Ectodermal cell (in vitro differentiated cells): ENCODE data around the gene MYH15.
"Not testable (repeated sequence)": the region's sequence is repeated elsewhere in the genome, so short reads cannot be mapped to it uniquely, and the experiment has no call there.

Source experiments
- H3K27ac ChIP-seq: 2 replicates; pipeline ENCODE4 v1.7.0; 2013; ENCODE audit warnings: mild to moderate bottlenecking, low read depth, low read length; ENCODE audit not compliant: insufficient read depth, poor library complexity, severe bottlenecking
- H3K27me3 ChIP-seq: 2 replicates; pipeline ENCODE4 v1.7.0; 2013; ENCODE audit warnings: mild to moderate bottlenecking, low read length; ENCODE audit not compliant: insufficient read depth, control insufficient read depth, poor library complexity, severe bottlenecking
- H3K36me3 ChIP-seq: one replicate; pipeline ENCODE4 v1.7.0; 2013; ENCODE audit warnings: low read length; ENCODE audit not compliant: control insufficient read depth, insufficient read depth
- H3K4me1 ChIP-seq: one replicate; pipeline ENCODE4 v1.7.0; 2013; ENCODE audit warnings: low read length; ENCODE audit not compliant: control insufficient read depth, insufficient read depth
- H3K4me3 ChIP-seq: 2 replicates; pipeline ENCODE4 v1.7.0; 2013; ENCODE audit warnings: low read depth, low read length, control low read depth; ENCODE audit not compliant: insufficient read depth
- H3K9me3 ChIP-seq: 2 replicates; pipeline ENCODE4 v1.7.0; 2013; ENCODE audit warnings: mild to moderate bottlenecking, low read length, moderate library complexity; ENCODE audit not compliant: control insufficient read depth
- WGBS, 2 experiments: methylation state at CpG; one replicate each; pipeline ENCODE4 v1.1.7; 2013; ENCODE audit warnings: missing lambda C conversion rate in 2 of 2; 5-methylcytosine and 5-hydroxymethylcytosine counted together

The MYH15 gene

GRCh38 chr3:108381529-108382140 is 128.8 kb downstream of the MYH15 start:
- H3K9me3 ChIP-seq, result no peaks in the 10 kb centered on the region
- H3K36me3 ChIP-seq, result no peaks in the 10 kb centered on the region
- H3K4me1 ChIP-seq, result peaks cover 7% of the 10 kb centered on the region
- 57 to 62% methylated on average over 3 of the region's 3 CpGs for WGBS, 2 experiments
- no peak overlapping the region for H3K27ac ChIP-seq
- no peak overlapping the region for H3K4me3 ChIP-seq
- H3K27me3 ChIP-seq, result no peaks in the 10 kb centered on the region

GRCh38 chr3:108380128-108380795 is 130.1 kb downstream of the MYH15 start:
- H3K36me3 ChIP-seq, result no peaks in the 10 kb centered on the region
- H3K4me1 ChIP-seq, result peaks cover 7% of the 10 kb centered on the region
- H3K27me3 ChIP-seq, result no peaks in the 10 kb centered on the region
- H3K9me3 ChIP-seq, result no peaks in the 10 kb centered on the region
- H3K27ac ChIP-seq, result no peak overlapping the region
- no peak overlapping the region for H3K4me3 ChIP-seq
- 93% methylated on average over 7 of the region's 7 CpGs for WGBS, 2 experiments

- H3K36me3 ChIP-seq, H3K27ac ChIP-seq, H3K9me3 ChIP-seq, H3K4me3 ChIP-seq, H3K27me3 ChIP-seq, H3K4me1 ChIP-seq: not testable (repeated sequence)
- WGBS, 2 experiments, result 86 to 92% methylated on average over 1 to 2 of the region's 2 CpGs
These were observed 131.4 kb downstream of the MYH15 start for GRCh38 chr3:108378952-108379342.

GRCh38 chr3:108378153-108378951 is 132.0 kb downstream of the MYH15 start:
- peaks cover 7% of the 10 kb centered on the region for H3K4me1 ChIP-seq
- H3K27me3 ChIP-seq, result no peaks in the 10 kb centered on the region
- WGBS, 2 experiments, result 95 to 98% methylated on average over 4 of the region's 4 CpGs
- H3K4me3 ChIP-seq, result no peak overlapping the region
- H3K27ac ChIP-seq, result no peak overlapping the region
- H3K9me3 ChIP-seq, result no peaks in the 10 kb centered on the region
- H3K36me3 ChIP-seq, result no peaks in the 10 kb centered on the region

- Histone ChIP-seq H3K27ac (no peak overlapping the region), H3K9me3 (no peaks in the 10 kb centered on the region), H3K36me3 (no peaks in the 10 kb centered on the region), H3K4me3 (no peak overlapping the region), H3K27me3 (no peaks in the 10 kb centered on the region), H3K4me1 (peaks cover 7% of the 10 kb centered on the region)
- WGBS, 2 experiments, result 89 to 94% methylated on average over 1 of the region's 1 CpG
These were observed 133.0 kb downstream of the MYH15 start for GRCh38 chr3:108377384-108377783.

GRCh38 chr3:108376026-108376425 is 134.4 kb downstream of the MYH15 start:
- WGBS, 2 experiments, result 0% methylated on average over 1 of the region's 1 CpG; no CpG with 5 or more reads in 1 of the 2 experiments
- H3K4me3 ChIP-seq, result no peak overlapping the region
- no peaks in the 10 kb centered on the region for H3K36me3 ChIP-seq
- H3K27ac ChIP-seq, result no peak overlapping the region
- H3K27me3 ChIP-seq, result no peaks in the 10 kb centered on the region
- H3K4me1 ChIP-seq, result no peaks in the 10 kb centered on the region
- no peaks in the 10 kb centered on the region for H3K9me3 ChIP-seq

- Histone ChIP-seq H3K4me1 (no peaks in the 10 kb centered on the region), H3K27ac (no peak overlapping the region), H3K4me3 (no peak overlapping the region), H3K27me3 (no peaks in the 10 kb centered on the region), H3K36me3 (no peaks in the 10 kb centered on the region), H3K9me3 (no peaks in the 10 kb centered on the region)
- WGBS, 2 experiments, result 85 to 96% methylated on average over 2 of the region's 2 CpGs
These were observed 151.4 kb downstream of the MYH15 start for GRCh38 chr3:108359011-108359410.

GRCh38 chr3:108357042-108357441 is 153.4 kb downstream of the MYH15 start:
- no peaks in the 10 kb centered on the region for H3K27me3 ChIP-seq
- H3K9me3 ChIP-seq, result no peaks in the 10 kb centered on the region
- no peak overlapping the region for H3K27ac ChIP-seq
- no peaks in the 10 kb centered on the region for H3K4me1 ChIP-seq
- 93% methylated on average over 2 of the region's 2 CpGs for WGBS, 2 experiments
- H3K4me3 ChIP-seq, result no peak overlapping the region
- no peaks in the 10 kb centered on the region for H3K36me3 ChIP-seq

- H3K4me3 ChIP-seq, result no peak overlapping the region
- no peaks in the 10 kb centered on the region for H3K9me3 ChIP-seq
- H3K4me1 ChIP-seq, result no peaks in the 10 kb centered on the region
- no peak overlapping the region for H3K27ac ChIP-seq
- no peaks in the 10 kb centered on the region for H3K36me3 ChIP-seq
- no peaks in the 10 kb centered on the region for H3K27me3 ChIP-seq
- 94% methylated on average over 1 of the region's 1 CpG; no CpG with 5 or more reads in 1 of the 2 experiments for WGBS, 2 experiments
These were observed 155.8 kb downstream of the MYH15 start for GRCh38 chr3:108354562-108354961.

- no peaks in the 10 kb centered on the region for H3K9me3 ChIP-seq
- no peaks in the 10 kb centered on the region for H3K4me1 ChIP-seq
- H3K36me3 ChIP-seq, result no peaks in the 10 kb centered on the region
- H3K27me3 ChIP-seq, result no peaks in the 10 kb centered on the region
- 48 to 60% methylated on average over 3 of the region's 3 CpGs for WGBS, 2 experiments
- H3K27ac ChIP-seq, result no peak overlapping the region
- H3K4me3 ChIP-seq, result no peak overlapping the region
These were observed 158.2 kb downstream of the MYH15 start for GRCh38 chr3:108352176-108352575.
